H9 (cell line): ENCODE results near the gene GYS2. TPM values are rescaled to one million over a fixed set of nuclear protein-coding genes. Genes with fewer than 3 reads are reported as not detected.

Experiments
- DNase-seq: peaks from one replicate; pipeline ENCODE4 v3.0.0-alpha.2; 2017
- H2AFZ ChIP-seq: one replicate; pipeline ENCODE4 v1.6.1; 2013; ENCODE audit warnings: mild to moderate bottlenecking, low read length, control low read depth, moderate library complexity
- H2AK5ac ChIP-seq: 2 replicates; pipeline ENCODE4 v1.6.1; 2013; ENCODE audit warnings: low read length, control low read depth, mixed read lengths; ENCODE audit not compliant: insufficient read length
- H2BK120ac ChIP-seq: one replicate; pipeline ENCODE4 v1.6.1; 2013; ENCODE audit warnings: low read depth, mild to moderate bottlenecking, low read length, control low read depth, inconsistent platforms; ENCODE audit not compliant: poor library complexity, severe bottlenecking
- H2BK12ac ChIP-seq: 2 replicates; pipeline ENCODE4 v1.6.1; 2013; ENCODE audit warnings: low read length, control low read depth, mixed read lengths, low read depth; ENCODE audit not compliant: insufficient read length
- H2BK15ac ChIP-seq: 2 replicates; pipeline ENCODE4 v1.6.1; 2013; ENCODE audit warnings: low read depth, low read length, control low read depth
- H2BK20ac ChIP-seq: one replicate; pipeline ENCODE4 v1.6.1; 2013; ENCODE audit warnings: low read depth, mild to moderate bottlenecking, low read length, control low read depth, inconsistent platforms; ENCODE audit not compliant: poor library complexity, severe bottlenecking
- H2BK5ac ChIP-seq: 2 replicates; pipeline ENCODE4 v1.6.1; 2013; ENCODE audit warnings: low read length, control low read depth, mixed read lengths; ENCODE audit not compliant: insufficient read length
- H3K14ac ChIP-seq: 2 replicates; pipeline ENCODE4 v1.6.1; 2013; ENCODE audit warnings: low read length, control low read depth; ENCODE audit not compliant: insufficient read depth
- H3K18ac ChIP-seq: 2 replicates; pipeline ENCODE4 v1.6.1; 2013; ENCODE audit warnings: low read depth, mild to moderate bottlenecking, mixed read lengths, low read length, control low read depth; ENCODE audit not compliant: insufficient read length
- H3K23ac ChIP-seq: 2 replicates; pipeline ENCODE4 v1.6.1; 2013; ENCODE audit warnings: low read length, control low read depth, mixed read lengths, low read depth; ENCODE audit not compliant: insufficient read length
- H3K23me2 ChIP-seq: 2 replicates; pipeline ENCODE4 v1.6.1; 2013; ENCODE audit warnings: low read depth, mild to moderate bottlenecking, mixed read lengths, low read length, control low read depth; ENCODE audit not compliant: insufficient read length, poor library complexity, severe bottlenecking
- H3K27ac ChIP-seq: 2 replicates; pipeline ENCODE4 v1.5.1; 2013; ENCODE audit warnings: low read length, control low read depth, mixed read lengths, low read depth; ENCODE audit not compliant: insufficient read length
- H3K27me3 ChIP-seq: 2 replicates; pipeline ENCODE4 v1.6.1; 2013; ENCODE audit warnings: low read length, control low read depth, inconsistent platforms; ENCODE audit not compliant: insufficient read depth
- H3K4ac ChIP-seq: 2 replicates; pipeline ENCODE4 v1.6.1; 2013; ENCODE audit warnings: low read depth, mild to moderate bottlenecking, control low read depth, inconsistent platforms, low read length, moderate library complexity
- H3K4me1 ChIP-seq: 2 replicates; pipeline ENCODE4 v1.6.1; 2013; ENCODE audit warnings: low read length, control low read depth, inconsistent platforms; ENCODE audit not compliant: insufficient read depth
- H3K4me2 ChIP-seq: 2 replicates; pipeline ENCODE4 v1.6.1; 2013; ENCODE audit warnings: low read length, control low read depth, mixed read lengths; ENCODE audit not compliant: insufficient read length, insufficient read depth
- H3K56ac ChIP-seq: 2 replicates; pipeline ENCODE4 v1.6.1; 2013; ENCODE audit warnings: low read depth, mild to moderate bottlenecking, mixed read lengths, low read length, control low read depth; ENCODE audit not compliant: insufficient read length
- H3K79me1 ChIP-seq: 2 replicates; pipeline ENCODE4 v1.6.1; 2013; ENCODE audit warnings: low read depth, mild to moderate bottlenecking, moderate library complexity, low read length, control low read depth, inconsistent platforms; ENCODE audit not compliant: insufficient read depth, poor library complexity, severe bottlenecking
- H3K79me2 ChIP-seq: 2 replicates; pipeline ENCODE4 v1.6.1; 2013; ENCODE audit warnings: low read length, control low read depth, inconsistent platforms; ENCODE audit not compliant: insufficient read depth
- H3K9ac ChIP-seq: 2 replicates; pipeline ENCODE4 v1.6.1; 2013; ENCODE audit warnings: low read length, control low read depth, mixed read lengths; ENCODE audit not compliant: insufficient read length; ENCODE audit errors: extremely low read depth
- H3K9me3 ChIP-seq: one replicate; pipeline ENCODE4 v1.6.1; 2013; ENCODE audit warnings: low read depth, low read length, inconsistent platforms; ENCODE audit not compliant: control insufficient read depth
- H3T11ph ChIP-seq: one replicate; pipeline ENCODE4 v1.6.1; 2013; ENCODE audit warnings: mild to moderate bottlenecking, low read length, control low read depth, inconsistent platforms
- H4K20me1 ChIP-seq: one replicate; pipeline ENCODE4 v1.6.1; 2013; ENCODE audit not compliant: control insufficient read depth, insufficient read length, insufficient read depth
- H4K5ac ChIP-seq: 2 replicates; pipeline ENCODE4 v1.6.1; 2013; ENCODE audit warnings: low read depth, mild to moderate bottlenecking, mixed read lengths, low read length, control low read depth; ENCODE audit not compliant: insufficient read length
- H4K8ac ChIP-seq: replicated peaks from 2 replicates; pipeline ENCODE4 v1.6.1; 2013; ENCODE audit warnings: low read length, control low read depth, mixed read lengths, low read depth; ENCODE audit not compliant: insufficient read length
- H4K91ac ChIP-seq: 2 replicates; pipeline ENCODE4 v1.6.1; 2013; ENCODE audit warnings: low read depth, mild to moderate bottlenecking, moderate library complexity, mixed read lengths, low read length, control low read depth; ENCODE audit not compliant: insufficient read length
- H3K27ac Mint-ChIP-seq, 3 experiments: 2 replicates in 2 of 3; 3 replicates in 1 of 3; pipeline ENCODE4 v1.8.0; 2020 to 2021; ENCODE audit warnings: mixed read lengths in 3 of 3, mild to moderate bottlenecking in 1 of 3, moderate library complexity in 1 of 3
- H3K27me3 Mint-ChIP-seq: 2 replicates; pipeline ENCODE4 v1.8.0; 2021; ENCODE audit warnings: low read depth, mild to moderate bottlenecking, moderate library complexity, mixed read lengths
- H3K36me3 Mint-ChIP-seq, 3 experiments: 2 replicates in 2 of 3; 3 replicates in 1 of 3; pipeline ENCODE4 v1.8.0; 2020 to 2021; ENCODE audit warnings: low read depth in 3 of 3, mixed read lengths in 3 of 3; ENCODE audit not compliant: insufficient read depth in 1 of 3
- H3K4me1 Mint-ChIP-seq, 2 experiments: 2 replicates each; pipeline ENCODE4 v1.8.0; 2020; ENCODE audit warnings: mixed read lengths in 2 of 2
- H3K4me3 Mint-ChIP-seq, 2 experiments: 2 replicates in 1 of 2; 3 replicates in 1 of 2; pipeline ENCODE4 v1.8.0; 2020 to 2021; ENCODE audit warnings: mild to moderate bottlenecking in 2 of 2, mixed read lengths in 2 of 2, moderate library complexity in 1 of 2
- H3K9me3 Mint-ChIP-seq, 2 experiments: 2 replicates in 1 of 2; 3 replicates in 1 of 2; pipeline ENCODE4 v1.8.0; 2020; ENCODE audit warnings: mild to moderate bottlenecking in 2 of 2, mixed read lengths in 2 of 2, moderate library complexity in 1 of 2
- total RNA-seq: library from RNA; stranded (reverse); gene quantifications from 2 replicates; pipeline ENCODE4 v1.2.1, GENCODE V29; 2021
- TF ChIP-seq, protein P1 (sequence below): fragments of 200-600 bp; sonication (generic); conservative IDR thresholded peaks from 3 replicates; pipeline ENCODE4 v1.8.0; 2021; ENCODE audit warnings: antibody characterized with exemption, mild to moderate bottlenecking

GYS2 gene
- total RNA-seq, 1 experiment from 2014 or later, result not detected

DNA sequence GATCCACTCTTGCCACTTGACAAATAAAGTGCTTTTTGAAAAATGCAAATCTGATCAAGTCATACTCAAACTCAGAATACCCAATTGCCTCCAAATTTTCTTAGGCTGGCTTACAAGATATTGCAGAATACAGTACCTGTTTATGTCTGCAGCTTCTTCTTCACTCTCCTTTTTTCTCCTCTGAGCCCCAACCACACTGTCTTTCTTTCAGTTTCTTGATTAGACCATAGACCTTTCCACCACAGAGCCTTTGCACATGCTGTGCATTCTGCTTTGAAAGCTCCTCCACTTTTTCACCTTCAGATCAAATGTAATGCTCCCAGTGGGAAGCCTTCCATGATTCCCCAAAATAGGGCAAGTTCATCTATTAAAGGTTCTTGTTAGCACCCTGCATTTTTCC, 13.9 kb upstream of the GYS2 start:
- H3K9me3 ChIP-seq, result no peaks in the 10 kb centered on the region
- Mint-ChIP-seq H3K27ac (no peak overlapping the region), H3K9me3 (peaks cover 0 to 3% of the 10 kb centered on the region in 2 experiments; a peak in 1 of 5 replicates), H3K4me3 (no peak overlapping the region), H3K4me1 (no peaks in the 10 kb centered on the region), H3K36me3 (no peaks in the 10 kb centered on the region), H3K27me3 (no peaks in the 10 kb centered on the region; the same call in 1 of the 2 replicates)
- no peaks in the 10 kb centered on the region for H3K79me2 ChIP-seq
- H3K18ac ChIP-seq, result no peak overlapping the region
- H2BK20ac ChIP-seq, result no peak overlapping the region
- no peak overlapping the region for H3K23ac ChIP-seq
- no peak overlapping the region for H4K8ac ChIP-seq
- H3K9ac ChIP-seq, result no peak overlapping the region
- H3K4ac ChIP-seq, result no peak overlapping the region
- no peak overlapping the region for H4K5ac ChIP-seq
- TF ChIP-seq, protein P1, sequence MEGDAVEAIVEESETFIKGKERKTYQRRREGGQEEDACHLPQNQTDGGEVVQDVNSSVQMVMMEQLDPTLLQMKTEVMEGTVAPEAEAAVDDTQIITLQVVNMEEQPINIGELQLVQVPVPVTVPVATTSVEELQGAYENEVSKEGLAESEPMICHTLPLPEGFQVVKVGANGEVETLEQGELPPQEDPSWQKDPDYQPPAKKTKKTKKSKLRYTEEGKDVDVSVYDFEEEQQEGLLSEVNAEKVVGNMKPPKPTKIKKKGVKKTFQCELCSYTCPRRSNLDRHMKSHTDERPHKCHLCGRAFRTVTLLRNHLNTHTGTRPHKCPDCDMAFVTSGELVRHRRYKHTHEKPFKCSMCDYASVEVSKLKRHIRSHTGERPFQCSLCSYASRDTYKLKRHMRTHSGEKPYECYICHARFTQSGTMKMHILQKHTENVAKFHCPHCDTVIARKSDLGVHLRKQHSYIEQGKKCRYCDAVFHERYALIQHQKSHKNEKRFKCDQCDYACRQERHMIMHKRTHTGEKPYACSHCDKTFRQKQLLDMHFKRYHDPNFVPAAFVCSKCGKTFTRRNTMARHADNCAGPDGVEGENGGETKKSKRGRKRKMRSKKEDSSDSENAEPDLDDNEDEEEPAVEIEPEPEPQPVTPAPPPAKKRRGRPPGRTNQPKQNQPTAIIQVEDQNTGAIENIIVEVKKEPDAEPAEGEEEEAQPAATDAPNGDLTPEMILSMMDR, result no peak
- H2BK5ac ChIP-seq, result no peak overlapping the region
- no peak overlapping the region for H3K4me2 ChIP-seq
- H3K4me1 ChIP-seq, result no peaks in the 10 kb centered on the region
- H3T11ph ChIP-seq, result no peak overlapping the region
- no peaks in the 10 kb centered on the region for H4K20me1 ChIP-seq
- H2AK5ac ChIP-seq, result no peak overlapping the region
- H3K56ac ChIP-seq, result no peak overlapping the region
- H4K91ac ChIP-seq, result no peak overlapping the region
- no peaks in the 10 kb centered on the region for H3K27me3 ChIP-seq
- H3K14ac ChIP-seq, result no peak overlapping the region
- H2BK15ac ChIP-seq, result no peak overlapping the region
- no peaks in the 10 kb centered on the region for H3K23me2 ChIP-seq
- H2BK12ac ChIP-seq, result no peak overlapping the region
- no peak overlapping the region for H3K27ac ChIP-seq
- no peak overlapping the region for H2AFZ ChIP-seq
- DNase-seq, result no peak
- H2BK120ac ChIP-seq, result no peak overlapping the region
- no peaks in the 10 kb centered on the region for H3K79me1 ChIP-seq
